WTC11 (cell line): ENCODE measurements around the gene CIZ1. TPM values are rescaled to one million over a fixed set of nuclear protein-coding genes. Genes with fewer than 3 reads are reported as not detected.

ENCODE experiments used
- ATAC-seq: fragments of 200-7000 bp; cut with Tn5 transposase; 2 replicates; pipeline ENCODE4 v1.10.0; 2021; ENCODE audit warnings: mild to moderate bottlenecking, moderate library complexity
- CTCF ChIA-PET: fragments of 300-600 bp; sonication (Branson Sonifier 250); formaldehyde crosslinking; loops from one replicate; lab custom pipeline; 2021; ENCODE audit warnings: antibody characterized with exemption; lab: Charles Lee
- POLR2A ChIA-PET: fragments of 350-600 bp; sonication (Branson Sonifier 250); formaldehyde crosslinking; loops from one replicate; lab custom pipeline; 2021; ENCODE audit warnings: antibody characterized with exemption; lab: Charles Lee
- DNase-seq: peaks from one replicate; pipeline ENCODE4 v3.0.0; 2021; ENCODE audit warnings: low spot score
- H3K27ac Mint-ChIP-seq: 2 replicates; pipeline ENCODE4 v1.8.0; 2021; ENCODE audit warnings: mixed read lengths
- H3K27me3 Mint-ChIP-seq: 2 replicates; pipeline ENCODE4 v1.8.0; 2021; ENCODE audit warnings: low read depth, mild to moderate bottlenecking, moderate library complexity, mixed read lengths
- H3K36me3 Mint-ChIP-seq: 2 replicates; pipeline ENCODE4 v1.8.0; 2021; ENCODE audit warnings: mixed read lengths
- H3K4me1 Mint-ChIP-seq: 2 replicates; pipeline ENCODE4 v1.8.0; 2022; ENCODE audit warnings: mixed read lengths
- H3K4me3 Mint-ChIP-seq: 2 replicates; pipeline ENCODE4 v1.8.0; 2021; ENCODE audit warnings: mild to moderate bottlenecking, moderate library complexity, mixed read lengths
- H3K9me3 Mint-ChIP-seq: 2 replicates; pipeline ENCODE4 v1.8.0; 2021; ENCODE audit warnings: mixed read lengths
- ATF6 ChIP-seq: sonication (generic); formaldehyde crosslinking; IDR thresholded peaks from 2 replicates; pipeline ENCODE4 v1.8.1; 2023; ENCODE audit warnings: mild to moderate bottlenecking, missing genetic modification reagents
- CDX4 ChIP-seq: fragments of 250-450 bp; sonication (Bioruptor Pico); IDR thresholded peaks from 2 replicates; pipeline ENCODE4 v1.9.0; 2021; ENCODE audit warnings: moderate library complexity, mild to moderate bottlenecking, inconsistent platforms, borderline replicate concordance
- ELF4 ChIP-seq: sonication (generic); formaldehyde crosslinking; IDR thresholded peaks from 2 replicates; pipeline ENCODE4 v1.8.1; 2022; ENCODE audit warnings: low read depth, mild to moderate bottlenecking, moderate library complexity, missing genetic modification reagents
- ESRRA ChIP-seq: sonication (generic); formaldehyde crosslinking; IDR thresholded peaks from 2 replicates; pipeline ENCODE4 v1.8.1; 2022; ENCODE audit warnings: mild to moderate bottlenecking, missing genetic modification reagents, borderline replicate concordance
- FOXK1 ChIP-seq: sonication (generic); formaldehyde crosslinking; IDR thresholded peaks from 2 replicates; pipeline ENCODE4 v1.8.0; 2022; ENCODE audit warnings: mild to moderate bottlenecking, moderate library complexity, missing genetic modification reagents
- GABPB1 ChIP-seq: sonication (generic); formaldehyde crosslinking; IDR thresholded peaks from 2 replicates; pipeline ENCODE4 v1.8.1; 2023; ENCODE audit warnings: mild to moderate bottlenecking, missing genetic modification reagents
- HMGXB4 ChIP-seq: sonication (generic); formaldehyde crosslinking; IDR thresholded peaks from 2 replicates; pipeline ENCODE4 v1.8.1; 2023; ENCODE audit warnings: mild to moderate bottlenecking, moderate library complexity, missing genetic modification reagents
- IRF1 ChIP-seq: sonication (generic); formaldehyde crosslinking; IDR thresholded peaks from 2 replicates; pipeline ENCODE4 v1.8.0; 2023; ENCODE audit warnings: missing genetic modification reagents
- MAX ChIP-seq: sonication (generic); formaldehyde crosslinking; IDR thresholded peaks from 2 replicates; pipeline ENCODE4 v1.8.0; 2022; ENCODE audit warnings: mild to moderate bottlenecking, missing genetic modification reagents
- MYBL2 ChIP-seq: sonication (generic); formaldehyde crosslinking; IDR thresholded peaks from 2 replicates; pipeline ENCODE4 v1.8.1; 2023; ENCODE audit warnings: mild to moderate bottlenecking, moderate library complexity, missing genetic modification reagents
- NFE2L1 ChIP-seq: sonication (generic); formaldehyde crosslinking; IDR thresholded peaks from 2 replicates; pipeline ENCODE4 v1.8.1; 2023; ENCODE audit warnings: missing genetic modification reagents
- NFYB ChIP-seq: sonication (generic); formaldehyde crosslinking; conservative IDR thresholded peaks from 2 replicates; pipeline ENCODE4 v1.8.0; 2022; ENCODE audit warnings: low read depth, missing genetic modification reagents
- NR1H2 ChIP-seq: sonication (generic); formaldehyde crosslinking; IDR thresholded peaks from 2 replicates; pipeline ENCODE4 v1.9.0; 2021; ENCODE audit warnings: mild to moderate bottlenecking, moderate library complexity, missing genetic modification reagents
- NR3C1 ChIP-seq: sonication (generic); formaldehyde crosslinking; conservative IDR thresholded peaks from 2 replicates; pipeline ENCODE4 v1.8.1; 2023; ENCODE audit warnings: low read depth, mild to moderate bottlenecking, missing genetic modification reagents
- OVOL2 ChIP-seq: fragments of 250-450 bp; sonication (Bioruptor Pico); IDR thresholded peaks from 2 replicates; pipeline ENCODE4 v1.9.0; 2021; ENCODE audit warnings: mild to moderate bottlenecking, borderline replicate concordance
- SMAD3 ChIP-seq: sonication (generic); formaldehyde crosslinking; IDR thresholded peaks from 2 replicates; pipeline ENCODE4 v1.8.0; 2022; ENCODE audit warnings: missing genetic modification reagents, mild to moderate bottlenecking, borderline replicate concordance
- TCF7 ChIP-seq: sonication (generic); formaldehyde crosslinking; IDR thresholded peaks from 2 replicates; pipeline ENCODE4 v1.8.0; 2022; ENCODE audit warnings: mild to moderate bottlenecking, low read depth, missing genetic modification reagents, moderate library complexity
- TEAD1 ChIP-seq: sonication (generic); formaldehyde crosslinking; IDR thresholded peaks from 2 replicates; pipeline ENCODE4 v1.8.0; 2022; ENCODE audit warnings: mild to moderate bottlenecking, missing genetic modification reagents
- TEAD4 ChIP-seq: sonication (generic); formaldehyde crosslinking; IDR thresholded peaks from 2 replicates; pipeline ENCODE4 v1.8.0; 2022; ENCODE audit warnings: mild to moderate bottlenecking, missing genetic modification reagents
- TP53 ChIP-seq: sonication (generic); formaldehyde crosslinking; IDR thresholded peaks from 2 replicates; pipeline ENCODE4 v1.8.1; 2023; ENCODE audit warnings: mild to moderate bottlenecking, missing genetic modification reagents
- ZNF138 ChIP-seq: sonication (generic); formaldehyde crosslinking; conservative IDR thresholded peaks from 2 replicates; pipeline ENCODE4 v1.8.1; 2022; ENCODE audit warnings: mild to moderate bottlenecking, moderate library complexity, missing genetic modification reagents
- ZNF219 ChIP-seq: sonication (generic); formaldehyde crosslinking; IDR thresholded peaks from 2 replicates; pipeline ENCODE4 v1.8.0; 2023; ENCODE audit warnings: missing genetic modification reagents, mild to moderate bottlenecking, borderline replicate concordance
- ZNF396 ChIP-seq: fragments of 250-450 bp; sonication (Bioruptor Pico); IDR thresholded peaks from 2 replicates; pipeline ENCODE4 v1.8.0; 2021; ENCODE audit warnings: mild to moderate bottlenecking, moderate library complexity, borderline replicate concordance
- total RNA-seq: library from RNA; stranded (reverse); gene quantifications from 3 replicates; pipeline ENCODE4 v1.2.3, GENCODE V29; 2021
- TF ChIP-seq, protein P1 (sequence below): sonication (generic); formaldehyde crosslinking; IDR thresholded peaks from 2 replicates; pipeline ENCODE4 v1.8.1; 2022; ENCODE audit warnings: missing genetic modification reagents, borderline replicate concordance
- TF ChIP-seq, protein P2 (sequence below): sonication (generic); formaldehyde crosslinking; conservative IDR thresholded peaks from 2 replicates; pipeline ENCODE4 v1.8.1; 2023; ENCODE audit warnings: mild to moderate bottlenecking, low read depth, missing genetic modification reagents, moderate library complexity
- TF ChIP-seq, protein P3 (sequence below): fragments of 250-450 bp; sonication (Bioruptor Pico); IDR thresholded peaks from 2 replicates; pipeline ENCODE4 v1.8.0; 2021; ENCODE audit warnings: mild to moderate bottlenecking

Gene CIZ1
- total RNA-seq, 1 experiment from 2014 or later: 90.2 TPM

- Mint-ChIP-seq H3K36me3 (peaks cover 19% of the 10 kb centered on the region), H3K27me3 (peaks cover 10% of the 10 kb centered on the region), H3K4me3 (peak overlapping the region; percentile 90), H3K4me1 (peaks cover 11% of the 10 kb centered on the region), H3K9me3 (no peaks in the 10 kb centered on the region), H3K27ac (no peak overlapping the region)
- TF ChIP-seq NR3C1: no peak
- TF ChIP-seq MYBL2 (CRISPR knock-in tag): no peak
- TF ChIP-seq OVOL2: no peak
- TF ChIP-seq, protein P1, sequence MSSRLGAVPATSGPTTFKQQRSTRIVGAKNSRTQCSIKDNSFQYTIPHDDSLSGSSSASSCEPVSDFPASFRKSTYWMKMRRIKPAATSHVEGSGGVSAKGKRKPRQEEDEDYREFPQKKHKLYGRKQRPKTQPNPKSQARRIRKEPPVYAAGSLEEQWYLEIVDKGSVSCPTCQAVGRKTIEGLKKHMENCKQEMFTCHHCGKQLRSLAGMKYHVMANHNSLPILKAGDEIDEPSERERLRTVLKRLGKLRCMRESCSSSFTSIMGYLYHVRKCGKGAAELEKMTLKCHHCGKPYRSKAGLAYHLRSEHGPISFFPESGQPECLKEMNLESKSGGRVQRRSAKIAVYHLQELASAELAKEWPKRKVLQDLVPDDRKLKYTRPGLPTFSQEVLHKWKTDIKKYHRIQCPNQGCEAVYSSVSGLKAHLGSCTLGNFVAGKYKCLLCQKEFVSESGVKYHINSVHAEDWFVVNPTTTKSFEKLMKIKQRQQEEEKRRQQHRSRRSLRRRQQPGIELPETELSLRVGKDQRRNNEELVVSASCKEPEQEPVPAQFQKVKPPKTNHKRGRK (CRISPR knock-in tag): no peak
- TF ChIP-seq ZNF219 (CRISPR knock-in tag): no peak
- no peak for TF ChIP-seq NFE2L1 (CRISPR knock-in tag)
- TF ChIP-seq CDX4 (CRISPR knock-in tag): no peak
- TF ChIP-seq, protein P2, sequence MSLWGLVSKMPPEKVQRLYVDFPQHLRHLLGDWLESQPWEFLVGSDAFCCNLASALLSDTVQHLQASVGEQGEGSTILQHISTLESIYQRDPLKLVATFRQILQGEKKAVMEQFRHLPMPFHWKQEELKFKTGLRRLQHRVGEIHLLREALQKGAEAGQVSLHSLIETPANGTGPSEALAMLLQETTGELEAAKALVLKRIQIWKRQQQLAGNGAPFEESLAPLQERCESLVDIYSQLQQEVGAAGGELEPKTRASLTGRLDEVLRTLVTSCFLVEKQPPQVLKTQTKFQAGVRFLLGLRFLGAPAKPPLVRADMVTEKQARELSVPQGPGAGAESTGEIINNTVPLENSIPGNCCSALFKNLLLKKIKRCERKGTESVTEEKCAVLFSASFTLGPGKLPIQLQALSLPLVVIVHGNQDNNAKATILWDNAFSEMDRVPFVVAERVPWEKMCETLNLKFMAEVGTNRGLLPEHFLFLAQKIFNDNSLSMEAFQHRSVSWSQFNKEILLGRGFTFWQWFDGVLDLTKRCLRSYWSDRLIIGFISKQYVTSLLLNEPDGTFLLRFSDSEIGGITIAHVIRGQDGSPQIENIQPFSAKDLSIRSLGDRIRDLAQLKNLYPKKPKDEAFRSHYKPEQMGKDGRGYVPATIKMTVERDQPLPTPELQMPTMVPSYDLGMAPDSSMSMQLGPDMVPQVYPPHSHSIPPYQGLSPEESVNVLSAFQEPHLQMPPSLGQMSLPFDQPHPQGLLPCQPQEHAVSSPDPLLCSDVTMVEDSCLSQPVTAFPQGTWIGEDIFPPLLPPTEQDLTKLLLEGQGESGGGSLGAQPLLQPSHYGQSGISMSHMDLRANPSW: no peak
- no peak for TF ChIP-seq MAX
- no peak for TF ChIP-seq ZNF396 (CRISPR knock-in tag)
- TF ChIP-seq NFYB (CRISPR knock-in tag): no peak
- no peak for TF ChIP-seq ELF4 (CRISPR knock-in tag)
- TF ChIP-seq FOXK1 (CRISPR knock-in tag): no peak
- TF ChIP-seq TEAD1 (CRISPR knock-in tag): no peak
- TF ChIP-seq GABPB1 (CRISPR knock-in tag): no peak
- no peak for TF ChIP-seq TCF7 (CRISPR knock-in tag)
- TF ChIP-seq ESRRA (CRISPR knock-in tag): no peak
- no peak for TF ChIP-seq SMAD3 (CRISPR knock-in tag)
- TF ChIP-seq NR1H2: no peak
- POLR2A ChIA-PET: interaction anchor here (0.6 kb wide), 1 partner anchor 115 kb away, joined by 7 read pairs; no protein-coding TSS in a partner anchor
- CTCF ChIA-PET: interaction anchor here (0.6 to 3.6 kb wide), 11 partner anchors 11 to 72 kb away, joined by 3 to 18 read pairs (median 7); partner anchors contain the start of gene DNM1
- DNase-seq (no peak), ATAC-seq (no peak)
Observed at GRCh38 chr9:128190013-128190412, 1.4 kb downstream of the CIZ1 start.

- H3K9me3 Mint-ChIP-seq: no peaks in the 10 kb centered on the region
Observed at GRCh38 chr9:128188209-128188608, 3.2 kb downstream of the CIZ1 start.

More at GRCh38 chr9:128188209-128188608, 3.2 kb downstream of the CIZ1 start:
- no peak for TF ChIP-seq HMGXB4 (CRISPR knock-in tag)
- TF ChIP-seq ATF6: no peak
- no peak for TF ChIP-seq GABPB1 (CRISPR knock-in tag)
- TF ChIP-seq TP53 (CRISPR knock-in tag): no peak
- no peak for TF ChIP-seq IRF1
- TF ChIP-seq, protein P3, sequence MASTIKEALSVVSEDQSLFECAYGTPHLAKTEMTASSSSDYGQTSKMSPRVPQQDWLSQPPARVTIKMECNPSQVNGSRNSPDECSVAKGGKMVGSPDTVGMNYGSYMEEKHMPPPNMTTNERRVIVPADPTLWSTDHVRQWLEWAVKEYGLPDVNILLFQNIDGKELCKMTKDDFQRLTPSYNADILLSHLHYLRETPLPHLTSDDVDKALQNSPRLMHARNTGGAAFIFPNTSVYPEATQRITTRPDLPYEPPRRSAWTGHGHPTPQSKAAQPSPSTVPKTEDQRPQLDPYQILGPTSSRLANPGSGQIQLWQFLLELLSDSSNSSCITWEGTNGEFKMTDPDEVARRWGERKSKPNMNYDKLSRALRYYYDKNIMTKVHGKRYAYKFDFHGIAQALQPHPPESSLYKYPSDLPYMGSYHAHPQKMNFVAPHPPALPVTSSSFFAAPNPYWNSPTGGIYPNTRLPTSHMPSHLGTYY (CRISPR knock-in tag): no peak
- no peak for TF ChIP-seq ZNF138 (CRISPR knock-in tag)
- TF ChIP-seq TEAD4 (CRISPR knock-in tag): no peak
- ATAC-seq: no peak
- ChIA-PET CTCF (interaction anchor here (0.6 to 1.3 kb wide), 3 partner anchors 15 to 72 kb away, joined by 4 to 6 read pairs (median 5); partner anchors contain the start of gene DNM1), POLR2A (no interaction called here)
- Mint-ChIP-seq H3K4me1 (peaks cover 11% of the 10 kb centered on the region), H3K27me3 (peaks cover 8% of the 10 kb centered on the region), H3K36me3 (peaks cover 25% of the 10 kb centered on the region), H3K27ac (no peak overlapping the region), H3K4me3 (no peak overlapping the region)
- DNase-seq: no peak
